SK-N-MC (cell line): ENCODE data around the gene FAR1.

Source experiments
- DNase-seq: peaks from one replicate; pipeline ENCODE4 v3.0.0-alpha.2; 2011; ENCODE audit warnings: low read depth, low spot score
- H3K27ac ChIP-seq: fragments of 200-600 bp; sonication (generic); 2 replicates; pipeline ENCODE4 v1.5.1; 2016; ENCODE audit warnings: mixed run types
- H3K36me3 ChIP-seq: fragments of 200-600 bp; sonication (generic); 2 replicates; pipeline ENCODE4 v1.6.1; 2017; ENCODE audit warnings: antibody characterized with exemption, low read length, mixed read lengths; ENCODE audit not compliant: insufficient read depth
- H3K4me3 ChIP-seq: fragments of 200-600 bp; sonication (generic); 2 replicates; pipeline ENCODE4 v1.5.1; 2016
- H3K9ac ChIP-seq: fragments of 200-600 bp; sonication (generic); 2 replicates; pipeline ENCODE4 v1.8.0; 2017; ENCODE audit warnings: mixed run types, mixed read lengths; ENCODE audit not compliant: insufficient read length
- H3K9me3 ChIP-seq: fragments of 200-600 bp; sonication (generic); 2 replicates; pipeline ENCODE4 v1.6.1; 2017; ENCODE audit warnings: low read depth, mild to moderate bottlenecking, antibody characterized with exemption, low read length, moderate library complexity, mixed read lengths
- EZH2 ChIP-seq: fragments of 200-600 bp; sonication (generic); IDR thresholded peaks from one replicate; pipeline ENCODE4 v1.6.1; 2017; ENCODE audit warnings: antibody characterized with exemption
- FOXP2 ChIP-seq: optimal IDR thresholded peaks from 2 replicates; pipeline ENCODE3; 2011; ENCODE audit warnings: mild to moderate bottlenecking, moderate library complexity; ENCODE audit not compliant: insufficient read depth; ENCODE audit errors: extremely low read length, control extremely low read depth
- POLR2AphosphoS5 ChIP-seq: IDR thresholded peaks from 2 replicates; pipeline ENCODE4 v1.6.1; 2012; ENCODE audit warnings: mild to moderate bottlenecking, low read depth, low read length, borderline replicate concordance

Gene FAR1

DNA sequence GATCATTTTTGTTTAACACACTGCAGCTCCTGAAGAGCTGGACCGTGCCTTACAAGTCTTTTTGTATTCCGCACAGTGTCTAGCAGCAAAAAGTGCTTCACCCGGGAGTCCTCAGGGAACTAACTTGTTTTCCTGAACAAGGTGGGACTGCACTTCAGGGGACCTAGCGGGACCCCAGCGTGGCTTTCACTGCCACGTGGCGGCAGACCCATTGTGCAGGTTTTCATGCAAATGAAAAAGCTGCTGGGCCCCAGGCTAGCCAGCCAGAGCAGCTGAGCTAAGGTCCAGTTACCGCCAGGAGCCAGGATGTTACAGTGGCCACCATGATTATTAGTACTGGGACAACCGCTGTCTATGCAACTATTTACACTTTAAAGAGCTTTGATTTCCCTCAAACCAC, 90.6 kb downstream of the FAR1 start:
- TF ChIP-seq POLR2AphosphoS5, result no peak
- no peak for TF ChIP-seq FOXP2
- no peak for TF ChIP-seq EZH2
- no peak overlapping the region for H3K4me3 ChIP-seq
- no peak for DNase-seq
- H3K36me3 ChIP-seq, result no peaks in the 10 kb centered on the region
- H3K27ac ChIP-seq, result no peak overlapping the region
- H3K9me3 ChIP-seq, result no peaks in the 10 kb centered on the region
- H3K9ac ChIP-seq, result no peak overlapping the region

DNA sequence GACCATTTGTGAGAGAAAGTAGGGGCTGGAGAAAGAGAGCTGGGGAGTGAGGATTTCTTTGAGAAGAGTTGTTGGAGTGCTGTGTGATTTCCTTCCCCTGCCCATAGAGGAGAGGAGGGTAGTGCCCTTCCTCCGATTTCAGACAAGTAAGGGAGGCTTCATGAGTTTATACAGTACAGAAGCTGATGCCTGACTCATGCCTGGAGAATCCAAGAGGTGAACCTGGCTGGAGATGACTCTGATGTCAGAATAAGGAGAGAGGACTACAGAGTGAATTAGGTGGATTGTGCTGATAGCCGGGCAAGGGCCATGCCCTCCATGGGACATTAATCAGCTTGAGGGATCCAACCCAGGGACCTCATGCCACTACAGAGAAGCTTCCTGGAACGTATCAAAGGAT, 91.6 kb downstream of the FAR1 start:
- DNase-seq, result no peak
- Histone ChIP-seq H3K4me3 (no peak overlapping the region), H3K9ac (no peak overlapping the region), H3K9me3 (no peaks in the 10 kb centered on the region), H3K27ac (no peak overlapping the region), H3K36me3 (no peaks in the 10 kb centered on the region)
- TF ChIP-seq EZH2 (no peak), FOXP2 (no peak), POLR2AphosphoS5 (no peak)

DNA sequence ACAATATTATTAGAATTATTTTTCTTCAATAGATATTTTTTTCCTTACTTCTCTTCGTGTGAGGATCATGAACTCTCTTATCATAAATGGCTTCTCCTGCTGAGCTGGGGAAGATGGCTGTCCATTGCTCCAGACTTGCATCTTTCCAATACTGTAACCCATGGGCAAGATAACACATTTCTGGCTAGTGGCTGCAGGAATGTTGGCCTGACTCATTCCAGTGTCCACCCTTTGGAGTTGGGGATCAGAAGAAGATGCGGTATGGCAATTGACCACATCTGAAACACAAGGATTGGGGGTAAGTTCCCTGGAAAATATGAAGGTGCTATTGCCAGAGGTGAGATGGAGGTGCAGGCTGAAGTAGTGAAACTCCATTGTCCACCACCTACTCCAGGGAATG, 92.8 kb downstream of the FAR1 start:
- DNase-seq, result no peak
- TF ChIP-seq POLR2AphosphoS5 (no peak), EZH2 (no peak), FOXP2 (no peak)

DNA sequence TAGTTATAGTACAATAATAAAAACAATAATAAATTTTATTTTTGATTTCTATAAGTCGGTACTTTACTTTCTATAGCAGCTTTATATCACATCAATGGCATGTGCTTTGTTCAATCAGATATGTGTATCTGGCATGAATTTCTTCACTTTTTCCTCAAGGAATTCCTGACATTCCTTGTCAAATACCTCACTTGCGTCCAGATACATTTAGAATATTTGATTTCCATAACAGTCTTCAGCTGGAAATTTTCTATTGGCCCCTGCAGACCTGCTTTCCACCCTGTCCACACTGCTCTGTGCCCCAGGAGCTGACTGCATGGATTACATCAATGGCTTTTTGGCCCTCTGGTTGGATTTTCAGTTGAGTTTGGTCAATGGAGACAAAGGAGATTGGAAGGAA, 93.2 kb downstream of the FAR1 start:
- H3K27ac ChIP-seq, result no peak overlapping the region
- H3K4me3 ChIP-seq, result no peak overlapping the region
- TF ChIP-seq FOXP2, result no peak
- TF ChIP-seq EZH2, result no peak
- TF ChIP-seq POLR2AphosphoS5, result no peak
- no peak for DNase-seq
- no peaks in the 10 kb centered on the region for H3K36me3 ChIP-seq
- H3K9me3 ChIP-seq, result no peaks in the 10 kb centered on the region
- H3K9ac ChIP-seq, result no peak overlapping the region

More for the DNA sequence above, 92.8 kb downstream of the FAR1 start:
- Histone ChIP-seq H3K27ac (no peak overlapping the region), H3K36me3 (no peaks in the 10 kb centered on the region), H3K4me3 (no peak overlapping the region), H3K9me3 (no peaks in the 10 kb centered on the region), H3K9ac (no peak overlapping the region)

DNA sequence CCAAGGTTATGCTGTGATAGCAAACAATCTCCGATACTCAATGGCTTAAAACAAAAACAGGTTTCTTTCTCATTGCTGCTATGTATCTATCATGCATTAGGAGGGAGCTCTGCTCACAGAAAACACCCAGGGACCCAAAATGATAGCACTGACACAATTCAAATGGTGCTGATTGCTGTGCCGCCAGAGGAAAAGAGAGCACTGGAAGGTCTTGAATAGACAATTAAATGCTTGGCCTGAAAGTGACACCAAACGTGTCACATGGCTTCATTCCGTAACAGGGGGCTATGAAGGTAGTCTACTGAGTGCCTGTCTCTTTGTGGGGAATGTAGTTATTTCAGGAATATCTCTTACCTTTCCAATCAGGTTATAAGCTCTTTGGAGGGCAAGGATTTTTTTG, 94.2 kb downstream of the FAR1 start:
- TF ChIP-seq EZH2, result no peak
- no peak for TF ChIP-seq FOXP2
- TF ChIP-seq POLR2AphosphoS5, result no peak
- H3K36me3 ChIP-seq, result no peaks in the 10 kb centered on the region
- H3K9me3 ChIP-seq, result no peaks in the 10 kb centered on the region
- H3K27ac ChIP-seq, result no peak overlapping the region
- H3K9ac ChIP-seq, result no peak overlapping the region
- no peak for DNase-seq
- no peak overlapping the region for H3K4me3 ChIP-seq

DNA sequence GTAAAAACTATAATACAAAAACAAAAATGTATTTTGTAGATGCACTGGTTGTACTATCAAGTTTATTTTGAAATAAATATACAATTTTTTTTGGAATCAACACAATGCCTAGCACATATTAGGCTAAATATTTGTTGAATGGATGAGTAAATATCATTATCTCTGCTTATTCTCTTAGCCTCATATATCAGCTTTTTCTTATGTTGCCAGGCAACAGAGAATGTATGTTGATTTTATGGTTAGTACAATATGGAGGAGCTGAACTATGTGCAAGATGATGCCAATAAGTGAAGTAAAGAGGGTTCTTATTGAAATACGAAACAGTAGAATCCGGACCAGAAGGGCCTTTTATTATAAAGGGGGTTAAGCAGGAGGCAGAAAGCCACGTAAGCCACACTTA, 94.9 kb downstream of the FAR1 start:
- Histone ChIP-seq H3K9me3 (no peaks in the 10 kb centered on the region), H3K36me3 (no peaks in the 10 kb centered on the region), H3K9ac (no peak overlapping the region), H3K4me3 (no peak overlapping the region), H3K27ac (no peak overlapping the region)
- no peak for DNase-seq
- TF ChIP-seq FOXP2 (no peak), EZH2 (no peak), POLR2AphosphoS5 (no peak)

DNA sequence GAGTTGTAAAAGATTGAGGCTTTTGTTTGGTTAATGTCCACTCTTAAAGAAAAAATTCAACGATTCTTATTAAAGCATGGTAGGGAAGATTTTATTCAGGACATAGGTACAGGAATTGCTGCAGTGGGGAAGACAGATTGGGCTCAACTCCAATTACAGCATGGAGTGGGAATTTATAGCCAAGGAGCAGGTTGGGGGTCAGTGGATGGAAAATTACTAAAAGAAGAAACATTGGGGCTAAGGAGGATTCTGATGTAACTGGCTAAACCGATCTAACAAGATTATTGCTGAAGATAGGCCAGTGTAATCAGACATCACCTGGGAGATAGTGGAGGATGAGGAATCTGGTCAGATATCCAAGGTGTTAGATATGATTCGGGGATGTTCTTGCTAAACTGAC, 97.4 kb downstream of the FAR1 start:
- no peak overlapping the region for H3K27ac ChIP-seq
- no peak for TF ChIP-seq POLR2AphosphoS5
- no peak for TF ChIP-seq FOXP2
- TF ChIP-seq EZH2, result no peak
- H3K4me3 ChIP-seq, result no peak overlapping the region
- no peak for DNase-seq
- no peak overlapping the region for H3K9ac ChIP-seq
- no peaks in the 10 kb centered on the region for H3K9me3 ChIP-seq
- H3K36me3 ChIP-seq, result no peaks in the 10 kb centered on the region

DNA sequence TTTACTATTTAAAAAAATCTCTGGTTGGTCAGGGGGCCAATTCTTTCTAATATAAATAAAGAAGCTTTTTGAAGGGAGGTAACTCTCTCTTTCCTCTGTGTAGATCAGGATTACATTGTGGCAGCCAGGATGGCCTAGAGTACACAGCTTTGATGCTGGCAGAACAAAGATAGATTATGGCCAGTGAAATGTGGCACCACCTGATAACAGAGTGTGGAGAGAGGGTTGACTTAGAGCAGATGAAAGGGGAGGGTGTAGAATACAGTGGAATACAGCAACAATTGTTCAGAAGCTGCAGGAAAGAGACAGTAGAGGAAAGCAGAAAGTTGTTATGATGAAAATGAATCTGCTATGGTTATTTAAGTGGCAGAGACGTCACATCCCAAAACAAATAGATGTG, 99.0 kb downstream of the FAR1 start:
- H3K9me3 ChIP-seq, result no peaks in the 10 kb centered on the region
- no peak overlapping the region for H3K4me3 ChIP-seq
- H3K9ac ChIP-seq, result no peak overlapping the region
- DNase-seq, result no peak
- H3K27ac ChIP-seq, result no peak overlapping the region
- TF ChIP-seq EZH2, result no peak
- H3K36me3 ChIP-seq, result no peaks in the 10 kb centered on the region

DNA sequence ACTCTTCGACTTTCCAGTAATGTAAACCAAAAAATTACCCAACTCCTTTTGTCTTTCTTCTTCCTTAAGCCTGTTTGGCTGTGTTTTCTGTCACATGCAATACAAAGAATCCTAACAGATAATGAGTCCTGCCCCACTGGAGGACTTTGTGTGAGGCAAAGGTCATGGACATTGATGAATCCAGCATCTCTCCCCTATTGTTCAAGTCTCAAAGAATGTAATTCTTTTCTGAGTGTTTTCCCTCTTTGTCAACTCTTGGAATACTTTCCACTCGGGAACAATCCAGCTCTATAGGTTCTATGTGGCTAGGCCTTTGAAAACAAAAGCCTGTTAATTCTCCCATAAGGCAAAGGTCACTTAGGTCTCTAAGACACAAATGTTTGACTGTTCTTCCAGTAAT, 100.7 kb downstream of the FAR1 start:
- no peaks in the 10 kb centered on the region for H3K36me3 ChIP-seq
- no peak for DNase-seq
- no peak overlapping the region for H3K27ac ChIP-seq
- TF ChIP-seq EZH2, result no peak
- no peak for TF ChIP-seq POLR2AphosphoS5
- TF ChIP-seq FOXP2, result no peak
- H3K4me3 ChIP-seq, result no peak overlapping the region
- H3K9me3 ChIP-seq, result no peaks in the 10 kb centered on the region
- H3K9ac ChIP-seq, result no peak overlapping the region
